HEK293 (cell line): ENCODE results near the gene HMGCS1.
A peak's percentile ranks its signal among the peaks of the same experiment; 100 is the strongest.

ENCODE experiments used
- GFI1B ChIP-seq: fragments of 450-650 bp; formaldehyde crosslinking; IDR thresholded peaks from 2 replicates; pipeline ENCODE4 v1.5.1; 2016; ENCODE audit warnings: missing biosample characterization, missing genetic modification characterization
- HOXA7 ChIP-seq: sonication (generic); formaldehyde crosslinking; IDR thresholded peaks from 2 replicates; pipeline ENCODE4 v1.8.1; 2022; ENCODE audit warnings: missing genetic modification reagents, borderline replicate concordance
- KLF17 ChIP-seq: fragments of 450-650 bp; formaldehyde crosslinking; IDR thresholded peaks from 2 replicates; pipeline ENCODE4 v1.5.1; 2016; ENCODE audit warnings: missing biosample characterization, missing genetic modification characterization
- MZF1 ChIP-seq: fragments of 450-650 bp; formaldehyde crosslinking; IDR thresholded peaks from 2 replicates; pipeline ENCODE4 v1.5.1; 2017; ENCODE audit warnings: missing biosample characterization, missing genetic modification characterization, borderline replicate concordance
- OSR2 ChIP-seq: fragments of 450-650 bp; formaldehyde crosslinking; IDR thresholded peaks from 2 replicates; pipeline ENCODE4 v1.5.1; 2016; ENCODE audit warnings: missing biosample characterization, missing genetic modification characterization
- OVOL3 ChIP-seq: fragments of 450-650 bp; formaldehyde crosslinking; IDR thresholded peaks from 2 replicates; pipeline ENCODE4 v1.5.1; 2016; ENCODE audit warnings: missing biosample characterization, missing genetic modification characterization
- PRDM10 ChIP-seq: fragments of 450-650 bp; formaldehyde crosslinking; IDR thresholded peaks from 2 replicates; pipeline ENCODE4 v1.5.1; 2016; ENCODE audit warnings: missing biosample characterization, missing genetic modification characterization
- REST ChIP-seq: fragments of 450-650 bp; formaldehyde crosslinking; IDR thresholded peaks from 2 replicates; pipeline ENCODE4 v1.5.1; 2016; ENCODE audit warnings: missing biosample characterization, missing genetic modification characterization
- SALL2 ChIP-seq: fragments of 450-650 bp; formaldehyde crosslinking; IDR thresholded peaks from 2 replicates; pipeline ENCODE4 v1.5.0; 2017; ENCODE audit warnings: missing biosample characterization, mild to moderate bottlenecking, missing genetic modification characterization, borderline replicate concordance
- SP2 ChIP-seq: fragments of 450-650 bp; formaldehyde crosslinking; IDR thresholded peaks from 2 replicates; pipeline ENCODE4 v1.5.1; 2016; ENCODE audit warnings: missing biosample characterization, missing genetic modification characterization
- ZEB2 ChIP-seq: fragments of 450-650 bp; formaldehyde crosslinking; IDR thresholded peaks from 2 replicates; pipeline ENCODE4 v1.5.1; 2016; ENCODE audit warnings: missing biosample characterization, missing genetic modification characterization
- ZFHX2 ChIP-seq: fragments of 450-650 bp; formaldehyde crosslinking; conservative IDR thresholded peaks from 2 replicates; pipeline ENCODE4 v1.5.1; 2016; ENCODE audit warnings: missing biosample characterization, missing genetic modification characterization
- ZNF26 ChIP-seq: fragments of 450-650 bp; formaldehyde crosslinking; IDR thresholded peaks from 2 replicates; pipeline ENCODE4 v1.5.1; 2016; ENCODE audit warnings: missing biosample characterization, missing genetic modification characterization
- ZNF366 ChIP-seq: fragments of 450-650 bp; formaldehyde crosslinking; conservative IDR thresholded peaks from 2 replicates; pipeline ENCODE4 v1.5.1; 2016; ENCODE audit warnings: missing biosample characterization, missing genetic modification characterization
- ZNF37A ChIP-seq: fragments of 450-650 bp; IDR thresholded peaks from 2 replicates; pipeline ENCODE4 v1.5.1; 2018; ENCODE audit warnings: missing biosample characterization, missing genetic modification characterization
- ZNF398 ChIP-seq: fragments of 450-650 bp; formaldehyde crosslinking; IDR thresholded peaks from 2 replicates; pipeline ENCODE4 v1.5.1; 2017; ENCODE audit warnings: missing biosample characterization, missing genetic modification characterization
- ZNF473 ChIP-seq: fragments of 450-650 bp; formaldehyde crosslinking; IDR thresholded peaks from 2 replicates; pipeline ENCODE4 v1.5.1; 2017; ENCODE audit warnings: missing biosample characterization, missing genetic modification characterization
- ZNF514 ChIP-seq: fragments of 450-650 bp; formaldehyde crosslinking; IDR thresholded peaks from 2 replicates; pipeline ENCODE4 v1.5.1; 2016; ENCODE audit warnings: missing biosample characterization, missing genetic modification characterization
- ZNF530 ChIP-seq: fragments of 450-650 bp; formaldehyde crosslinking; IDR thresholded peaks from 2 replicates; pipeline ENCODE4 v1.5.1; 2016; ENCODE audit warnings: low read depth, missing biosample characterization, missing genetic modification characterization
- ZNF558 ChIP-seq: fragments of 450-650 bp; formaldehyde crosslinking; IDR thresholded peaks from 2 replicates; pipeline ENCODE4 v1.5.1; 2016; ENCODE audit warnings: missing biosample characterization, missing genetic modification characterization
- ZNF580 ChIP-seq: fragments of 450-650 bp; formaldehyde crosslinking; IDR thresholded peaks from 2 replicates; pipeline ENCODE4 v1.5.1; 2016; ENCODE audit warnings: missing biosample characterization, missing genetic modification characterization
- ZNF626 ChIP-seq: fragments of 450-650 bp; sonication (Bioruptor Pico); formaldehyde crosslinking; IDR thresholded peaks from 2 replicates; pipeline ENCODE4 v1.5.1; 2018; ENCODE audit warnings: missing biosample characterization, missing genetic modification characterization, inconsistent platforms
- ZNF654 ChIP-seq: fragments of 450-650 bp; formaldehyde crosslinking; IDR thresholded peaks from 2 replicates; pipeline ENCODE4 v1.5.1; 2016; ENCODE audit warnings: low read depth, missing biosample characterization, missing genetic modification characterization
- ZNF658 ChIP-seq: fragments of 450-650 bp; formaldehyde crosslinking; IDR thresholded peaks from 2 replicates; pipeline ENCODE4; 2016; ENCODE audit warnings: missing biosample characterization, missing genetic modification characterization
- ZNF768 ChIP-seq: fragments of 450-650 bp; formaldehyde crosslinking; IDR thresholded peaks from 2 replicates; pipeline ENCODE4 v1.5.1; 2018; ENCODE audit warnings: missing biosample characterization, mild to moderate bottlenecking, missing genetic modification characterization
- ZNF777 ChIP-seq: fragments of 450-650 bp; formaldehyde crosslinking; IDR thresholded peaks from 2 replicates; pipeline ENCODE4 v1.5.1; 2017; ENCODE audit warnings: missing biosample characterization, missing genetic modification characterization, borderline replicate concordance
- ZNF837 ChIP-seq: fragments of 450-650 bp; formaldehyde crosslinking; IDR thresholded peaks from 2 replicates; pipeline ENCODE4 v1.5.1; 2016; ENCODE audit warnings: missing biosample characterization, missing genetic modification characterization
- ZSCAN18 ChIP-seq: fragments of 450-650 bp; formaldehyde crosslinking; IDR thresholded peaks from 2 replicates; pipeline ENCODE4 v1.5.1; 2016; ENCODE audit warnings: missing biosample characterization, missing genetic modification characterization

The HMGCS1 gene

GRCh38 chr5:43336159-43336558, 22.9 kb upstream of the HMGCS1 start (continued):
- TF ChIP-seq ZNF473 (tag by site-specific recombination) (no peak), REST (tag by site-specific recombination) (no peak), ZNF768 (tag by site-specific recombination) (no peak), ZNF26 (tag by site-specific recombination) (peak; percentile 56; the same call in 1 of the 2 replicates), ZFHX2 (tag by site-specific recombination) (no peak), OSR2 (tag by site-specific recombination) (no peak), OVOL3 (no peak), ZNF558 (tag by site-specific recombination) (peak; percentile 68; the same call in 1 of the 2 replicates), ZNF514 (tag by site-specific recombination) (no peak), HOXA7 (CRISPR knock-in tag) (no peak), ZNF530 (tag by site-specific recombination) (no peak), ZSCAN18 (no peak), ZNF837 (no peak), SALL2 (tag by site-specific recombination) (no peak), GFI1B (tag by site-specific recombination) (no peak), ZNF37A (tag by site-specific recombination) (no peak), ZNF398 (peak; percentile 94), ZNF777 (tag by site-specific recombination) (no peak), ZNF654 (tag by site-specific recombination) (no peak), MZF1 (tag by site-specific recombination) (no peak), SP2 (no peak), KLF17 (tag by site-specific recombination) (0 out of 2 replicates have a peak, but pooled peaks have one; percentile 48), ZNF580 (no peak), ZNF626 (tag by site-specific recombination) (no peak), ZNF366 (tag by site-specific recombination) (no peak), ZEB2 (tag by site-specific recombination) (no peak), PRDM10 (tag by site-specific recombination) (no peak), ZNF658 (tag by site-specific recombination) (peak; percentile 94; the same call in 1 of the 2 replicates)
